WI38 (cell line): ENCODE results near the gene STK4.

ENCODE experiments used
- H3K4me3 ChIP-seq: 2 replicates; pipeline ENCODE4 v1.5.1; 2011; ENCODE audit warnings: low read depth, mild to moderate bottlenecking, control low read depth, low read length
- CTCF ChIP-seq: IDR thresholded peaks from 2 replicates; pipeline ENCODE4 v1.5.1; 2012; ENCODE audit warnings: low read depth, mild to moderate bottlenecking, control low read depth, low read length

The STK4 gene

GRCh38 chr20:45064812-45065211, 98.5 kb downstream of the STK4 start:
- no peak overlapping the region for H3K4me3 ChIP-seq

GRCh38 chr20:45066372-45066771, 100.1 kb downstream of the STK4 start:
- H3K4me3 ChIP-seq: no peak overlapping the region
- TF ChIP-seq CTCF: no peak

More at GRCh38 chr20:45064812-45065211, 98.5 kb downstream of the STK4 start:
- no peak for TF ChIP-seq CTCF

- H3K4me3 ChIP-seq: no peak overlapping the region
- TF ChIP-seq CTCF: no peak
Measured at GRCh38 chr20:45067087-45067486, 100.8 kb downstream of the STK4 start.

- no peak overlapping the region for H3K4me3 ChIP-seq
- no peak for TF ChIP-seq CTCF
Measured at GRCh38 chr20:45067558-45067957, 101.2 kb downstream of the STK4 start.

GRCh38 chr20:45069261-45069660, 102.9 kb downstream of the STK4 start:
- TF ChIP-seq CTCF: no peak
- no peak overlapping the region for H3K4me3 ChIP-seq

- TF ChIP-seq CTCF: no peak
- H3K4me3 ChIP-seq: no peak overlapping the region
Measured at GRCh38 chr20:45070932-45071632, 104.8 kb downstream of the STK4 start.

- no peak for TF ChIP-seq CTCF
- H3K4me3 ChIP-seq: no peak overlapping the region
Measured at GRCh38 chr20:45072066-45072465, 105.8 kb downstream of the STK4 start.
